Immature natural killer cell (primary cell): ENCODE measurements around the gene PARD3B. TPM values are rescaled to one million over a fixed set of nuclear protein-coding genes. Genes with fewer than 3 reads are reported as not detected.

Experiments used
- DNase-seq, 3 donors: peaks; one replicate each; pipeline ENCODE4 v3.0.0; 2022; ENCODE audit warnings: mixed read lengths in 1 of 3
- H3K27ac Mint-ChIP-seq, 6 donors: one replicate each; pipeline ENCODE4 v1.8.0; 2020; ENCODE audit warnings: mixed read lengths in 6 of 6, mild to moderate bottlenecking in 5 of 6, inconsistent platforms in 4 of 6, moderate library complexity in 3 of 6
- H3K27me3 Mint-ChIP-seq, 3 donors: one replicate each; pipeline ENCODE4 v1.8.0; 2020 to 2021; ENCODE audit warnings: low read depth in 3 of 3, mild to moderate bottlenecking in 3 of 3, mixed read lengths in 3 of 3, moderate library complexity in 3 of 3, inconsistent platforms in 1 of 3
- H3K36me3 Mint-ChIP-seq, 3 donors: one replicate each; pipeline ENCODE4 v1.8.0; 2020; ENCODE audit warnings: mixed read lengths in 3 of 3, inconsistent platforms in 2 of 3, mild to moderate bottlenecking in 2 of 3
- H3K4me1 Mint-ChIP-seq, 2 donors: one replicate each; pipeline ENCODE4 v1.8.0; 2020; ENCODE audit warnings: inconsistent platforms in 2 of 2, mild to moderate bottlenecking in 2 of 2, mixed read lengths in 2 of 2, moderate library complexity in 1 of 2
- H3K4me3 Mint-ChIP-seq, 5 donors: one replicate each; pipeline ENCODE4 v1.8.0; 2020; ENCODE audit warnings: mild to moderate bottlenecking in 5 of 5, mixed read lengths in 5 of 5, inconsistent platforms in 3 of 5, moderate library complexity in 3 of 5
- H3K9me3 Mint-ChIP-seq, 6 donors: one replicate each; pipeline ENCODE4 v1.8.0; 2020; ENCODE audit warnings: mild to moderate bottlenecking in 6 of 6, mixed read lengths in 6 of 6, inconsistent platforms in 4 of 6, moderate library complexity in 3 of 6
- polyA plus RNA-seq, 3 donors: library from polyadenylated mRNA; unstranded; fragments of 300-500 nt; fragmentation: Illumina TruSeq; gene quantifications; one replicate each; pipeline ENCODE4 v1.2.3, GENCODE V29; 2021

Gene PARD3B
- polyA plus RNA-seq, 3 donors from 2014 or later = not detected

DNA sequence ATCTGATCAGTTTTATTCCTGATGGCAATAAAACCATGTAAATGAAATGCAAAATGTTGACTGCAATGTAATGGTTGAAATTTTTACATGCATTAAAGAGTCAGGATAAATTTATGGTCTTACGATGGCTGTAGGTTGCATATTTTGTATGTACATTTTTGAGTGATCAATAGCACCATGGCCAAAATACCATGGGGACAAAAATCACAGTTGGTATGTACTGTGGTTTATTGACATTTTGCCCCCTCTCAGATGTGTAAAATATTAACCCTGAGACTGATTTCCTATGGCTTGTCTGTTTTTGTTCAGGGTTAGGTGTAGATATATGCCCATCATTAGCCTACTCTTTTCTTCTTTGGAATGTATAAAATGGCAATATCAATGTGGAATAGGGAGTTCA is 138.1 kb downstream of the PARD3B start:
- no peak overlapping the region for H3K4me3 Mint-ChIP-seq
- no peaks in the 10 kb centered on the region for H3K4me1 Mint-ChIP-seq
- H3K27ac Mint-ChIP-seq = no peak overlapping the region
- H3K9me3 Mint-ChIP-seq = peaks cover 0 to 3% (median 0%) of the 10 kb centered on the region in 6 donors
- no peaks in the 10 kb centered on the region for H3K27me3 Mint-ChIP-seq
- no peaks in the 10 kb centered on the region for H3K36me3 Mint-ChIP-seq
- no peak for DNase-seq

- DNase-seq = no peak
- Mint-ChIP-seq H3K9me3 (peaks cover 0 to 1% (median 0%) of the 10 kb centered on the region in 6 donors), H3K4me3 (no peak overlapping the region), H3K27me3 (peaks cover 0 to 2% (median 0%) of the 10 kb centered on the region in 3 donors), H3K27ac (no peak overlapping the region), H3K4me1 (no peaks in the 10 kb centered on the region), H3K36me3 (no peaks in the 10 kb centered on the region)
These were observed 141.1 kb downstream of the PARD3B start for GRCh38 chr2:204686406-204686805.

GRCh38 chr2:204687776-204688175 is 142.5 kb downstream of the PARD3B start:
- DNase-seq = no peak
- Mint-ChIP-seq H3K27ac (no peak overlapping the region), H3K9me3 (peaks cover 0 to 1% (median 0%) of the 10 kb centered on the region in 6 donors), H3K4me3 (no peak overlapping the region), H3K27me3 (peaks cover 0 to 2% (median 0%) of the 10 kb centered on the region in 3 donors), H3K4me1 (no peaks in the 10 kb centered on the region), H3K36me3 (no peaks in the 10 kb centered on the region)

DNA sequence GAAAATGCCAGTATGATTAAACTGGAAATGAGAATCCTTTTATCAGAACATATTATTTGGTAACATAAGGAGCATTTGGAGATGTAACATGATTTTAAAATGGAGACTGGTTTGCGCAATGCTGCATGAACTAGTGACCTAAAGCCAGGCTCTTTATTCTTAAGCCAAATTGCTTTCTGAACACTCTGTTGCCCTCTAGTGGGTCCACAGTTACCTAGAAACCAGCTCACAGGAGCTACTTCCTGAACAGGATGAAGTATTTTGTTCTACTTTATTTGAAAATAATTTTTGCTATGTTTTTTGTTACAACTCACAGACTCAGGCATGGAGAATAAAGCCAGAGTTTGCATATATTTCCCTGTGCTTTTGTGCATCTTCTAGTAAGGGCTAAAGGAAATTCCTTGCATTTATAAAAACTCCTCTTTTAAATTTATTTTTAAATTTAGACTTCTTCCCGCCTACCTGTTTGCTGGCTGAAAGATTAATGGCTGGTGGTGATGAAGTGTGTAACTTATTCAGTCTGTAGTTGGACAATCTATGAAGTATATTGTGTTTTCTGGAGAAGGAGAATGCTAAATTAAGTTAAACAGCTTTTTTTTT is 146.7 kb downstream of the PARD3B start:
- Mint-ChIP-seq H3K4me1 (no peaks in the 10 kb centered on the region), H3K36me3 (no peaks in the 10 kb centered on the region), H3K27me3 (peaks cover 0 to 5% (median 1%) of the 10 kb centered on the region in 3 donors), H3K4me3 (no peak overlapping the region), H3K9me3 (peaks cover 0 to 5% (median 0%) of the 10 kb centered on the region in 6 donors), H3K27ac (no peak overlapping the region)
- no peak for DNase-seq

DNA sequence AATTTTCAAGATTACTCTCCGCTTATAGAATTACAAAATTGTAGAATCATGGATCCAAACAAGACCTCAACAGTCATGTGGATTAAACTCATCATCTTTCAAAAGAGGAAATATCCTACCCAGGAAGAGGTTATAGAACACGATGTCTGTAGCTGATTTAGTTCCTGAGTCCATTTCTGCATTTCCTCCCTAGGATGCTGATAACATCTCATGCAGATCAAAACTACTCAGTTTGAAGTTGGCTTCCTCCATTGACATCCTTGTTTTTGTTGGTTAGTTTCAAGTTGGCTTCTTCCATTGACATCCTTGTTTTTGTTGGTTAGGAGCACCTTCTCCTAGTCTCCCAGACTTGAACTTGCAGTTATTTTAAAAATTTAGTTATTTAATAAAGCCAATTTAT is 147.5 kb downstream of the PARD3B start:
- peaks cover 0 to 5% (median 1%) of the 10 kb centered on the region in 3 donors for H3K27me3 Mint-ChIP-seq
- H3K9me3 Mint-ChIP-seq = peaks cover 0 to 5% (median 2%) of the 10 kb centered on the region in 6 donors
- H3K4me3 Mint-ChIP-seq = no peak overlapping the region
- no peaks in the 10 kb centered on the region for H3K36me3 Mint-ChIP-seq
- no peak overlapping the region for H3K27ac Mint-ChIP-seq
- H3K4me1 Mint-ChIP-seq = no peaks in the 10 kb centered on the region
- DNase-seq = no peak

GRCh38 chr2:204693262-204693661 is 148.0 kb downstream of the PARD3B start:
- H3K4me1 Mint-ChIP-seq = no peaks in the 10 kb centered on the region
- H3K27ac Mint-ChIP-seq = no peak overlapping the region
- no peak overlapping the region for H3K4me3 Mint-ChIP-seq

GRCh38 chr2:204695506-204695905 is 150.2 kb downstream of the PARD3B start:
- no peak for DNase-seq
- no peaks in the 10 kb centered on the region for H3K36me3 Mint-ChIP-seq

More at GRCh38 chr2:204693262-204693661, 148.0 kb downstream of the PARD3B start:
- no peak for DNase-seq
- Mint-ChIP-seq H3K9me3 (peaks cover 0 to 7% (median 2%) of the 10 kb centered on the region in 6 donors), H3K27me3 (peaks cover 0 to 5% (median 1%) of the 10 kb centered on the region in 3 donors), H3K36me3 (no peaks in the 10 kb centered on the region)

DNA sequence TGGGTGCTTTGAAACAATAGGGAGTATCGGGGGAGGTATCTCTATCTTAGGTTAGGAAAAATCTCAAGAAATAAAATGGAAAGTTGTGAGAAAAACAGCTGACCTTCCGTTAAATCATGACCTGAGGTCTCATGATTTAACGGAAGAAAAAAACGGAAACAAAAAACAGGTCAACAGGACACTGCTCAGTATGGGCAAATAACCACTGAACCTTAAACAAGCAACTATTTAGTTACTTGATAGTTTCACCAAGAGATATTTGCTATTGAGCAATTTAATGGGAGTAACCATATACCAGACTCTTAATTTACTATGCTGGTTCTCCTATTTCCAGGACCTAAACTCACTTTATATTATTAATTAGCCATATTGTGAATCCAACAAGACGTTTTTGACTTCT is 150.8 kb downstream of the PARD3B start:
- Mint-ChIP-seq H3K4me3 (no peak overlapping the region), H3K27ac (no peak overlapping the region), H3K27me3 (peaks cover 0 to 3% (median 1%) of the 10 kb centered on the region in 3 donors), H3K4me1 (no peaks in the 10 kb centered on the region), H3K9me3 (peaks cover 0 to 7% (median 1%) of the 10 kb centered on the region in 6 donors), H3K36me3 (no peaks in the 10 kb centered on the region)
- DNase-seq = no peak

More at GRCh38 chr2:204695506-204695905, 150.2 kb downstream of the PARD3B start:
- Mint-ChIP-seq H3K9me3 (peaks cover 0 to 7% (median 1%) of the 10 kb centered on the region in 6 donors), H3K4me3 (no peak overlapping the region), H3K27ac (no peak overlapping the region), H3K4me1 (no peaks in the 10 kb centered on the region), H3K27me3 (peaks cover 0 to 5% (median 1%) of the 10 kb centered on the region in 3 donors)

GRCh38 chr2:204705243-204705932 is 160.1 kb downstream of the PARD3B start:
- no peak for DNase-seq
- no peak overlapping the region for H3K27ac Mint-ChIP-seq
- H3K4me3 Mint-ChIP-seq = no peak overlapping the region
- no peaks in the 10 kb centered on the region for H3K36me3 Mint-ChIP-seq
- peaks cover 0 to 3% (median 0%) of the 10 kb centered on the region in 6 donors for H3K9me3 Mint-ChIP-seq
- peaks cover 0 to 3% (median 0%) of the 10 kb centered on the region in 3 donors for H3K27me3 Mint-ChIP-seq
- H3K4me1 Mint-ChIP-seq = no peaks in the 10 kb centered on the region

DNA sequence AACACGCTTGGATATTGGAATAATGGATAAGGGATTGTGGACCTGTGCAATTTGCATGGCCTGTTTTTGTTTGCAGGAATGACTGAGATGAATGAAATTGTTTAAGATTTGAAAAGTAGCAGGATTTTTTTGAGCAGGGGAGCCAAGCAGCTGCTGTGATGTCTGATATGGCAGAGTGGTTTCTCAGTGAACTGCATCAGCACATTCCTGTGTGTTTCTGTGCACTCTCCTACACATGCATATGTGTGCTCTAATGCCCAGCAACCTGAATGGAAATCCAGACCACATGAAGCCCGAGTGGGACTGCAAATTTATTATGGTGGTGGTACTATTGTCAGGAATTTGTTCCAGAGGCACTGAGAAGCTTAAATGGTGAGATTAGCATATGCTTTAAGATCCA is 161.7 kb downstream of the PARD3B start:
- H3K27me3 Mint-ChIP-seq = peaks cover 0 to 3% (median 0%) of the 10 kb centered on the region in 3 donors
- H3K36me3 Mint-ChIP-seq = no peaks in the 10 kb centered on the region
- H3K4me3 Mint-ChIP-seq = no peak overlapping the region
- no peak overlapping the region for H3K27ac Mint-ChIP-seq
- no peaks in the 10 kb centered on the region for H3K4me1 Mint-ChIP-seq
- H3K9me3 Mint-ChIP-seq = peaks cover 0 to 3% (median 0%) of the 10 kb centered on the region in 6 donors
- no peak for DNase-seq

GRCh38 chr2:204713211-204713610 is 167.9 kb downstream of the PARD3B start:
- Mint-ChIP-seq H3K27me3 (peaks cover 0 to 1% (median 0%) of the 10 kb centered on the region in 3 donors), H3K9me3 (peaks cover 0 to 14% (median 0%) of the 10 kb centered on the region in 6 donors), H3K27ac (no peak overlapping the region), H3K4me1 (no peaks in the 10 kb centered on the region), H3K4me3 (no peak overlapping the region), H3K36me3 (no peaks in the 10 kb centered on the region)
- DNase-seq = no peak

DNA sequence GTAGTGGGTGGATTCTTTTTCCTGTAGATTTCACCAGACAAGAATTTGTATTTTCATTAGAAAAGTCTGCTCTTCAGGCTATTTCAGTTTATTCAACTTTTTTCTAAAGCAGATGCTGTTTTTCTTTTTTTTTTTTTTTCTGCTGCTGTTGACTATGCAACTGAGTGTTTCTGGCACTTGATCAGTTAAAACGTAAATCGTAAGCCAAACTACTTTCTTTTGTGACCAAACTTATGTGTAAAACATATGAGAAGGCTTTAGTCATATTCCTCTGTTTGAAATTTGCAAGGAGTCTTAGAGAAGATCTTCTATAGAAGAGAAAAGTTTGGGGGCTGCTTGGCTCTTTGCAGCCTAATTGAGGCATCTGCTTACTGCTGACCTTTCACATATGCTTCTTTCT is 170.1 kb downstream of the PARD3B start:
- Mint-ChIP-seq H3K27ac (no peak overlapping the region), H3K4me3 (no peak overlapping the region), H3K27me3 (no peaks in the 10 kb centered on the region), H3K9me3 (peaks cover 0 to 14% (median 3%) of the 10 kb centered on the region in 6 donors), H3K36me3 (no peaks in the 10 kb centered on the region), H3K4me1 (no peaks in the 10 kb centered on the region)
- DNase-seq = no peak

DNA sequence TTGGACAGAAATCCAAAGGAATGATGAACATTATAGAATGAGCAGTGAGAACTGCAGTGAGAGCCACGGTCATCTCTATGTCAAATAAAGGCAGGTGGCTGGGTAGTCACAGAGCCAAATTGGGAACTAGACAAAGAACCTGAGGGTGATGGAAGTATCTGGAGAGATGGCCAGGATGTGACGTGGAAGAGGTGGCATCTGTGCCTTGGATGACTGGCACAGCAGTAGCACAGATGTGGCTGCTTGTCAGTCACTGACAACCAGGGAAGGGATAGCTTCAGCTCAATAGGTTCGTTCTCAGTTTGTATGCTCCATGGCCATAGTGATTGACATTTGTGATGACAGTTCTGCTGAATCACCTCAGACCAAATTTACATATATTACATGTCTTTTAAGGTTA is 172.3 kb downstream of the PARD3B start:
- no peaks in the 10 kb centered on the region for H3K27me3 Mint-ChIP-seq
- H3K4me1 Mint-ChIP-seq = no peaks in the 10 kb centered on the region
- H3K27ac Mint-ChIP-seq = no peak overlapping the region
- H3K9me3 Mint-ChIP-seq = peaks cover 0 to 14% (median 3%) of the 10 kb centered on the region in 6 donors
- no peak for DNase-seq
- no peaks in the 10 kb centered on the region for H3K36me3 Mint-ChIP-seq
- H3K4me3 Mint-ChIP-seq = no peak overlapping the region

- H3K27me3 Mint-ChIP-seq = no peaks in the 10 kb centered on the region
- peaks cover 0 to 11% (median 3%) of the 10 kb centered on the region in 6 donors for H3K9me3 Mint-ChIP-seq
- no peak for DNase-seq
- no peak overlapping the region for H3K4me3 Mint-ChIP-seq
- H3K36me3 Mint-ChIP-seq = no peaks in the 10 kb centered on the region
- H3K4me1 Mint-ChIP-seq = no peaks in the 10 kb centered on the region
- H3K27ac Mint-ChIP-seq = no peak overlapping the region
These were observed 173.3 kb downstream of the PARD3B start for GRCh38 chr2:204718607-204719006.
